Ovary (tissue), 3 donors: ENCODE measurements around the gene YAF2.

Experiments used
- EP300 ChIP-seq: sonication (generic); formaldehyde crosslinking; IDR thresholded peaks from one replicate; pipeline ENCODE4 v1.6.1; 2017; ENCODE audit warnings: antibody characterized with exemption
- POLR2A ChIP-seq: fragments of 450-650 bp; IDR thresholded peaks from one replicate; pipeline ENCODE4 v1.6.1; 2017; ENCODE audit warnings: antibody characterized with exemption, mild to moderate bottlenecking, moderate library complexity
- TF ChIP-seq, protein P1 (sequence below), 3 donors: fragments of 450-650 bp in 2 of 3; fragments of 200-600 bp in 1 of 3; IDR thresholded peaks; one replicate each; pipeline versions ENCODE4 v1.5.1 to v1.8.0; 2016 to 2022; ENCODE audit warnings: antibody characterized with exemption in 3 of 3, mild to moderate bottlenecking in 1 of 3
- donor health status: DM: no; HTN: no; CAD: no.

DNA sequence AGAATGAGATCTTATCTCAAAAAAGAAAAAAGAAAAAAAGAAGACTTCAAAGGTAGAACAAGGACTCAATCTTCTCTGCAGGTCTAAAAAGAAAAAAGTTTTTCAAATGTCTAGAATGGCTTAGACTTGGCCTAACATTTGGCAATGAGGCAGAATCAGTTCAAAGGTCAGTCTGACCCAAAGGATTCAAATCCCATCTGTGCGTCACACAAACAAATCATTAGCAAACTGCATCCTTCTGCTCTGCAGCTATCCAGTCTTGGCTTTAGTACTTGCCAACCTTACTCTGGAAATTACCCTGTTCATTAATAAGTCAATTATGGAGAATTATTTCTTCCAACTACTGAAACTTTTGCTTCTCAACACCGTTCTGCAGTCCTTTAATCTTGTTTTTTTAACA, 3.1 kb downstream of the YAF2 start:
- no peak for TF ChIP-seq EP300
- TF ChIP-seq, protein P1, sequence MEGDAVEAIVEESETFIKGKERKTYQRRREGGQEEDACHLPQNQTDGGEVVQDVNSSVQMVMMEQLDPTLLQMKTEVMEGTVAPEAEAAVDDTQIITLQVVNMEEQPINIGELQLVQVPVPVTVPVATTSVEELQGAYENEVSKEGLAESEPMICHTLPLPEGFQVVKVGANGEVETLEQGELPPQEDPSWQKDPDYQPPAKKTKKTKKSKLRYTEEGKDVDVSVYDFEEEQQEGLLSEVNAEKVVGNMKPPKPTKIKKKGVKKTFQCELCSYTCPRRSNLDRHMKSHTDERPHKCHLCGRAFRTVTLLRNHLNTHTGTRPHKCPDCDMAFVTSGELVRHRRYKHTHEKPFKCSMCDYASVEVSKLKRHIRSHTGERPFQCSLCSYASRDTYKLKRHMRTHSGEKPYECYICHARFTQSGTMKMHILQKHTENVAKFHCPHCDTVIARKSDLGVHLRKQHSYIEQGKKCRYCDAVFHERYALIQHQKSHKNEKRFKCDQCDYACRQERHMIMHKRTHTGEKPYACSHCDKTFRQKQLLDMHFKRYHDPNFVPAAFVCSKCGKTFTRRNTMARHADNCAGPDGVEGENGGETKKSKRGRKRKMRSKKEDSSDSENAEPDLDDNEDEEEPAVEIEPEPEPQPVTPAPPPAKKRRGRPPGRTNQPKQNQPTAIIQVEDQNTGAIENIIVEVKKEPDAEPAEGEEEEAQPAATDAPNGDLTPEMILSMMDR (IDR thresholded peaks at IDR 0.05) = no peak
- no peak for TF ChIP-seq POLR2A
